HL-60 (cell line): ENCODE data around the gene DDX20.

Experiments
- DNase-seq, 2 experiments: peaks; one replicate each; pipeline ENCODE4 v3.0.0-alpha.2; 2010 to 2020; ENCODE audit warnings: low read depth in 1 of 2, low spot score in 1 of 2
- H3K27ac ChIP-seq: fragments of 250-450 bp; sonication (Bioruptor Pico); replicated peaks from 2 replicates; pipeline ENCODE4 v1.5.1; 2020; ENCODE audit warnings: mild to moderate bottlenecking, moderate library complexity
- H3K27me3 ChIP-seq: fragments of 250-450 bp; sonication (Bioruptor Pico); 2 replicates; pipeline ENCODE4 v1.5.1; 2021; ENCODE audit warnings: mild to moderate bottlenecking, moderate library complexity; ENCODE audit not compliant: insufficient read depth, poor library complexity, severe bottlenecking
- H3K4me3 ChIP-seq: replicated peaks from 2 replicates; pipeline ENCODE4 v1.5.1; 2011; ENCODE audit warnings: mild to moderate bottlenecking, control low read depth, low read length; ENCODE audit not compliant: insufficient read depth
- CTCF ChIP-seq: IDR thresholded peaks from one replicate; pipeline ENCODE4 v1.5.1; 2011; ENCODE audit warnings: low read length, control low read depth, inconsistent platforms; ENCODE audit not compliant: insufficient read depth
- GABPA ChIP-seq: IDR thresholded peaks from 2 replicates; pipeline ENCODE4 v1.6.1; 2012; ENCODE audit warnings: low read depth
- POLR2AphosphoS5 ChIP-seq: IDR thresholded peaks from 2 replicates; pipeline ENCODE4 v1.6.1; 2012; ENCODE audit warnings: low read depth
- SPI1 ChIP-seq: IDR thresholded peaks from 2 replicates; pipeline ENCODE4 v1.6.1; 2012; ENCODE audit warnings: low read depth, mild to moderate bottlenecking, borderline replicate concordance
- TF ChIP-seq, protein P1 (sequence below): IDR thresholded peaks from 2 replicates; pipeline ENCODE4 v1.6.1; 2012; ENCODE audit warnings: low read depth; ENCODE audit not compliant: insufficient replicate concordance

The DDX20 gene

DNA sequence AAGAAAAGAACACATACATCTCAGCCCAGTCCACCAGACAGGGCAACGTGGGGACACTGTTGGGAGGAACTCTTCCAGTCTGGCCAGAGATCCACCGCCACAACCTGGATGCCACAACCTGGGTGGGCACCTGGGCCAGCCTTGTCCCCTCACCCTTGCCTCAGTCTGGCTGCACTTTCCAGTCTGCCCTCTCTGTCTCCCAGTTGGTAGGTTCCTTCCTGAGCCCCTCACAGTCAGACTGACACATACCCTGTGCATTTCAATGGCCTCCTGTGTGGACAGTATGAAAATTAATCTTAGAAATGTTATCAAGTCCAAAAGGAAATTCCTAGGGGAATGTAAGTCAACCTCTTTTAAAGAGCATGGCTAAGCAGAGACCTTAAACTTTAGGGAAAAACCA is 49.5 kb downstream of the DDX20 start:
- Histone ChIP-seq H3K27ac (no peak overlapping the region), H3K27me3 (peaks cover 2% of the 10 kb centered on the region), H3K4me3 (no peak overlapping the region)
- DNase-seq, result no peak
- TF ChIP-seq GABPA, result no peak
- TF ChIP-seq SPI1, result no peak
- TF ChIP-seq POLR2AphosphoS5, result no peak
- TF ChIP-seq, protein P1, sequence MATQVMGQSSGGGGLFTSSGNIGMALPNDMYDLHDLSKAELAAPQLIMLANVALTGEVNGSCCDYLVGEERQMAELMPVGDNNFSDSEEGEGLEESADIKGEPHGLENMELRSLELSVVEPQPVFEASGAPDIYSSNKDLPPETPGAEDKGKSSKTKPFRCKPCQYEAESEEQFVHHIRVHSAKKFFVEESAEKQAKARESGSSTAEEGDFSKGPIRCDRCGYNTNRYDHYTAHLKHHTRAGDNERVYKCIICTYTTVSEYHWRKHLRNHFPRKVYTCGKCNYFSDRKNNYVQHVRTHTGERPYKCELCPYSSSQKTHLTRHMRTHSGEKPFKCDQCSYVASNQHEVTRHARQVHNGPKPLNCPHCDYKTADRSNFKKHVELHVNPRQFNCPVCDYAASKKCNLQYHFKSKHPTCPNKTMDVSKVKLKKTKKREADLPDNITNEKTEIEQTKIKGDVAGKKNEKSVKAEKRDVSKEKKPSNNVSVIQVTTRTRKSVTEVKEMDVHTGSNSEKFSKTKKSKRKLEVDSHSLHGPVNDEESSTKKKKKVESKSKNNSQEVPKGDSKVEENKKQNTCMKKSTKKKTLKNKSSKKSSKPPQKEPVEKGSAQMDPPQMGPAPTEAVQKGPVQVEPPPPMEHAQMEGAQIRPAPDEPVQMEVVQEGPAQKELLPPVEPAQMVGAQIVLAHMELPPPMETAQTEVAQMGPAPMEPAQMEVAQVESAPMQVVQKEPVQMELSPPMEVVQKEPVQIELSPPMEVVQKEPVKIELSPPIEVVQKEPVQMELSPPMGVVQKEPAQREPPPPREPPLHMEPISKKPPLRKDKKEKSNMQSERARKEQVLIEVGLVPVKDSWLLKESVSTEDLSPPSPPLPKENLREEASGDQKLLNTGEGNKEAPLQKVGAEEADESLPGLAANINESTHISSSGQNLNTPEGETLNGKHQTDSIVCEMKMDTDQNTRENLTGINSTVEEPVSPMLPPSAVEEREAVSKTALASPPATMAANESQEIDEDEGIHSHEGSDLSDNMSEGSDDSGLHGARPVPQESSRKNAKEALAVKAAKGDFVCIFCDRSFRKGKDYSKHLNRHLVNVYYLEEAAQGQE, result no peak
- no peak for TF ChIP-seq CTCF

- no peak overlapping the region for H3K4me3 ChIP-seq
- DNase-seq, result no peak
- no peak for TF ChIP-seq CTCF
- TF ChIP-seq GABPA, result no peak
- H3K27ac ChIP-seq, result no peak overlapping the region
- peaks cover 3% of the 10 kb centered on the region for H3K27me3 ChIP-seq
These were observed 56.2 kb downstream of the DDX20 start for GRCh38 chr1:111811891-111812290.

DNA sequence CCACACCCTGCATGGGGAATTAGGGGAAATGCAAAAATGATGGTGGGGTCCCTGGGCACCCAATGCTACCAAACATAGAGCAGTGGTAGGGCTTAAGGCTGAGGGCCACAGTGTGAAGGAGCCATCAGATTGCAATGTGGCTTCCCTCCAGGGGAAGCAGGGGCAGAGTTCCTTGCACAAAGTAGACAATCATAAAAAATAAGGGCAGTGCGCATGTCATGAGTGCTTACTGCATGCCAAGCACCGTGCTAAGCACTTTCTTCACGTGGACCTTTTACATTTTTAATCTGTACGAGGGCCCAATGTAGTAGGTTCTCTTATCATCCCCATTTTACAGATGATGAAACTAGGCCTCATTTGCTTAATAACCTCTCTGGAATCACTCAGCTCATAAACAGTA is 56.6 kb downstream of the DDX20 start:
- H3K27me3 ChIP-seq, result peaks cover 3% of the 10 kb centered on the region
- H3K4me3 ChIP-seq, result no peak overlapping the region
- DNase-seq, result no peak
- no peak overlapping the region for H3K27ac ChIP-seq
- TF ChIP-seq POLR2AphosphoS5 (no peak), CTCF (no peak), GABPA (no peak), SPI1 (no peak)
- TF ChIP-seq, protein P1, result no peak

DNA sequence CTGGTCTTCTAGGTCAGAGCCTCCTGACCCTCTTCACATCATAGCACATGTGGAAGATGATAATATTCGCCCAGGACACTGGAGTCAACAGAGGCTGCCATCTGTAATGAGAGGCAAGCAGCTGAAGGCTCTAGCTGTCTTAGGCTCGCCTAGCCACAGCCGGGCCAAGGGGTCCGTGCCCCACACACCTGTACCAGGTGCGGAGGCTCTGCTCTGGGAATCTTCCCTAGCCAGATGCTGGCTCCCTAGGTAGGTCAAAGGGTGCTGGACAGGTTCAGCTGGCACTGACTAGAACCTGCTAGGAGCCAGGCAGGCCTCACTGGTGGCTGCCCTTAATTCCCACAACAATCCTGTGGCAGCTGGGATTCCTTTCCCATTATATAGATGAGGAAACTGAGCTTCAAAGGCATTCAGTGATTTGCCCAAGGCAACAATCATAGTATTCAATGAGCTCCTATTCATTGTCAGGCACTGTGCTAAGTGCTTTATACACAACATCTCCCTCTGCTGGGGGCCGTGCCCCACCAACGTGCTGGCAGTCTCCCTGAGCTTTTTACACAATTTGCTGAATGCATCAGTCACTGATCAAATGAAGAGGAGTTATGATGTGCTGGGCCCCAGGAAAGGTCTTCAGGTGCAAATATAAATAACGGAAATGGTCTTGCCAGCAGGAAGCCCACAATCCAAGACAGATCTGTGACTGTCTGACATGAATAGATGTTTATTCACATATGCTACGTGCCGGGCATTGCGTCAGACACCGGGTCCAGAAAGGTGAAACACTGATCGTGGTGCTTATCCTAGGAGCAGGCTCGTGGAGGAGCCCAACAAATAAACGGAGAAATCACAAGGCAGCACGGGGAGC is 58.0 kb downstream of the DDX20 start:
- Histone ChIP-seq H3K4me3 (no peak overlapping the region), H3K27me3 (peaks cover 3% of the 10 kb centered on the region), H3K27ac (no peak overlapping the region)
- TF ChIP-seq CTCF, result no peak
- TF ChIP-seq, protein P1, result no peak
- no peak for TF ChIP-seq SPI1
- no peak for TF ChIP-seq GABPA
- DNase-seq, result no peak
